Embryonic facial prominence (tissue), 1 donor: Measurements from ENCODE around the gene PRCD.
"Not testable (repeated sequence)": the region's sequence is repeated elsewhere in the genome, so short reads cannot be mapped to it uniquely, and the experiment has no call there.

ENCODE experiments used
- DNase-seq: peaks from one replicate; pipeline ENCODE4 v3.0.0-alpha.2; 2016; ENCODE audit errors: extremely low spot score

The PRCD gene

DNA sequence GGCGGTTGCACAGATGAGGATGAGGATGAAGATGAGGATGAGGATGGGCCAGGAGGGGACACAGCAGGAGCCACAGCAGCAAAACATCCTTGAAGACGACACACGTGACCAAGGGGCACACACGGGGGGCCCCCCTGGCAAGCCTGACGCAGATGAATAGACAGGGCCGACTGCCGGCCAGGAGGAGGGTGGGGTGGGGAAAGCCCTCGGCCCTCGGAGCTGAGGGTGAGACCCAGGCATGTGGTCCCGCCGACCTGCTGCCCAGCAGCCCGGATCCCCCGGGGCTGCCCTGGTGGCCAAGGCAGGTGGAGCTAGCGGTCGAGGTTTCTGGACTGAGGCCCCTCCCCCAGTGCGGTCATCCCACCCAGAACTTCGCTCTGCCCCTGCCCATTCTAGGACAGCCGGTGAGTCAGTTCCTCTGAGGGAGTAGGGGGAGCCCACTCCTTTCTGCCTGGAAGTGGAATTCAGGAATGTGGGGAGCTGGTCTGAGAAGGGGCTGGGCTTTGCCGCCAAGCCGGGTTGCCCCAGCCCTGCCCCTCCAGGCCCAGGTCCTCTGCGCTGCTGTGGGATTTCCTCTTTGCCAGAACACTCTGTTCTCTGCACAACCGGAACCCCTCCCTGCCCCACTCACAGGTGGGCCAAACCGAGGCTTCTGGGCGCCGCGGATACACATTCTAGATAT, 12.3 kb upstream of the PRCD start:
- DNase-seq = no peak

DNA sequence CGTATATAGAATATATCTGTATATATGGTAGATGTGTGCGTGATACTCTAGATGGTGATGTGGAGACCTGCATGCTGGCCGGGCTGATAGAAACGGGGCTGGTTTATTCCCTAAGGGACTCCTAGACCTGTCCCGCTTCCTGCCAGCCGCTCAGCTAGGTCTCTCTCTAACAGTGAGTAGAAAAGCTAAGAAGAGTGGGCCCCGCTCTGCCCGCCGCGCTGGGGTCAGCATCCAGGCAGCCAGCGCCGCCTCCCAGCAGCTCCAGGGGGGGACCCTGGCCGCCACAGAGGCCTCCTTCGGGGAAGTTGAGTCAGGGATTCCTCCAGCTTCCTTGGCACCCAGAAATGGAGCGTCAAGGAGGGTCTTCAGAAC, 11.7 kb upstream of the PRCD start:
- DNase-seq = no peak

DNA sequence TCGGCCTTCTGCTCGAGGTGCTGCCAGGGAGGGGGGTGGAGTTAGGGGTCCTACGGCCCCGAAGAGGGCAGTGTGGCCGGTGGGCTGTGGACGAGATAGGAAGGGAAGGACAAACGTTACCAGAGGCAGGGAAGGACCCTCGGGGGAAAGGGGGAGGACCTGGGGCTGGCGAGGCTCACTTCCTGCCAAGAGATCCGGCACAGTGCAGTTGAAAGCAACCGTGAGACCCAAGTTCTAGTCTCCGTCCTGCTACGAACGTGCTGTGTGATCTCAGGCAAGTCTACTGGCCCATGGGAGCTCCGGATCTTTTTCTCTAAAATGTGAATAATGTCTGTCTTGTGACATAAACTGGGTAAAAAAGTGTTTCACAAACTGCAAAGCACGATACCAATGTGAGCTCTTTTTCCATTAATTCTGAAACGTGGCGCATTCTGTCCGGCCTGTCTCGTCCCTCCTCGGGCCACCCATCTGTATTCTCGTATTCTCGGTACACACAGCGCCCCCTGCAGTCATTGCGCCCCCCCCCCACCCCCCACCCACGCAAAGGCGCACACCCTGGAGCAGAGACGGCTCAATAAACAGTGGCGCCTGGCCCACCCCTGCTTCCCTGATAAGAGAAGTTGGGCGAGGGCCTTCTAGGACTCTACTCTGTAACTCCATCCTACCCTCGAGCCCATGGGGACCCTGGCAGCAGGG, 11.2 kb upstream of the PRCD start:
- DNase-seq = no peak

DNA sequence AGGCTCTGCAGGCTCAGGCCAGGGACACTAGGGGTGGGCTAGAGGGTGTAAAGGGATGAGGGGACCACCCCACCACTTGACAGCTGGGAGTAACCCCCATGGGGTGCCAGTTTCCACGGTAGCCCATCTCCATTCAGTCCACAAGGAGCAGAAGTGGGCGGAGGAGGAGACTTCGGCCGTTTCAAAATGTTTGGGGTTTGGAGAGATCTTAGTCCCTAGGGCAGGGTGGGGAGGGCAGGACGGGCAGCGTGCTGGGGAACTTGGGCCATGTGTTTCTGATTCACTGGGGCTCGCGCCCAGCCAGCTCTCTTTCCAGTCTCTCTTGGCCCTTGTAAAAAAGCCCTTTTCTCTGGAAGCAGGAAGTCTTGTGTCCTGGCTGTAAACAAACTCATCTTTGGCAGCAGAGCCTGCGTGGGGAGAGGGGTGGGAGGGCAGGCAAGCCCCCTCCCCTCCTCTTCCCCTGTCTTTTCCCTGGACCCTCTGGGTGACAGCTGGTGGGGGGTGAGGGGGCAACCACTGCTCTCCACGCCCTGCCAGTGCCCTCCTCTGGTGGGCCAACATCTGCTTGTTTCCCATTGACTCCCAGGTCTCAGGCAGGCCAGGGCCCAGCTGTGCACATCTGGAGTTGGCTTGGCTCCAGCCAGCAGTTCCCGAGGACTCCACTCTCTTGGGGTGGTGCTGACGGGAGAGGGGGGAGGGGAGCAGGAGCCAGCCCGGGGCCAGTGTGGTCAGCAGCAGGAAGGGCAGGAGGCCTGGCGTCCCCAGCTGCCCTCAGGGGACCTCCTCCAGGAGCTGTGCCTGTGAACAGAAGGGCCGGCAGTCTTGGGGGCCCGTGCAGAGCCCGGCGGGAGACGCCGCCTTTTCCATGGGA, 10.4 kb upstream of the PRCD start:
- DNase-seq = peak; percentile 36

DNA sequence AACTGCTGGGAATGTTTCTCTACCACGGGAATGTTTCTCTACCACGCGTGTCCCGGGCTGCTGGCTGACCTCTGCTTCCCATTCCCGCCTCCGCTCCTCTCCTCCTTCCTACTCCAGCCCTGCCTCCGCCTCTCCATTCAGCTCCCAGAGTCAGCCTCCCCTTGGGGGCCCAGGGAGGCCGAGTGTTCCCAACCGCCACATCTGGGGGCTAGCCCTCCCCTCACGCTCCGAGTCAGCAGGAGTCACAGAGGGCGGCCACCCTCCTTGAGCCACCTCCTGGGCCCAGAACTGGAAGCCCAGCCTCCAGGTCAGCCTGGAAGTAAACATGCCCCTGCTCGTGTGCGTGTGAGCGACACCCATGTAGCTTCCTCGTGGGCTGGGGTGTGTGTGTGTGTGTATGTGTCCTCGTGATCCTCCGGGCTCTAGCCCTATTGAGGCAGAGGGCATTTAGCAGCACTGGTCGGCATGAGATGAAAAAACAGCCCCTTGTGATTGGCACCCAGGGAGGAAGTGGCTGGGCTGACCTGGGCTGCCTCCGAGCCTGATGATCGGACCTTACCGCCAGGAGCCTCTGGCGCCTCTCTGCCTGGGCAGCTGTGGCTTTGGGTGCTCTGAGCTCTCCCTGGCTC, 9.6 kb upstream of the PRCD start:
- no peak for DNase-seq

DNA sequence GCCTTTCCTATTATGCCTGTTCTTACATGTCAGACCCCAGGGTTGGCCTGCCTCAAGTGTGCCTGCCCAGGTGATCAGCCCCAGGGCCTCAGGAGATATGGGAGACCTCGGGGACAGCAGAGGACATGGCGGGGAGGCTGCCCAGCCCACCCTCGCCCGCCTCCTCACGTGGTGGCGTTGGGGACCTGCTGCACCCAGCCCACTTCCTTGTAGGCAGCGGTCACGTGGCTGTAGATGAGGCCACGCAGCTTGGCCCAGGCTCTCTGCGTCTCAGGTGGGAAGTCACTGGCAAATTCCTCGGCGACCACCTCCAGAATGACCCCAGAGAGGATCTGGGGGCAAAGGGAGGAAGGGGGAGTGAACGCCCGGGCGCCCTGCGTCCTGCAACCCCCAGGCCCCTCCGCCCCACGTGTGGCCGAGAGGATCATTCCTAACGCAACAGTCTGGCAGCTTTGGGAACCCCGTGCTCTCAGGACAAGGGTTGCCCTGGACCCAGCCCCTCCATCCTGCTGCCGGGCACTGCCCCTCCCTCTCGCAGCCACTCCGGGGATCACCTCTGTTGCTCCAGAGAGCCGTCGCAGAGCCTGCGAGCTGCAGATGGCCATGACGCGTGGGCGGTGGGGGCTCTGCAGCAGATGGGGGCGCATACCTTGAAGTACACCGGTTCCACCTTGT, 8.9 kb upstream of the PRCD start:
- DNase-seq = no peak

DNA sequence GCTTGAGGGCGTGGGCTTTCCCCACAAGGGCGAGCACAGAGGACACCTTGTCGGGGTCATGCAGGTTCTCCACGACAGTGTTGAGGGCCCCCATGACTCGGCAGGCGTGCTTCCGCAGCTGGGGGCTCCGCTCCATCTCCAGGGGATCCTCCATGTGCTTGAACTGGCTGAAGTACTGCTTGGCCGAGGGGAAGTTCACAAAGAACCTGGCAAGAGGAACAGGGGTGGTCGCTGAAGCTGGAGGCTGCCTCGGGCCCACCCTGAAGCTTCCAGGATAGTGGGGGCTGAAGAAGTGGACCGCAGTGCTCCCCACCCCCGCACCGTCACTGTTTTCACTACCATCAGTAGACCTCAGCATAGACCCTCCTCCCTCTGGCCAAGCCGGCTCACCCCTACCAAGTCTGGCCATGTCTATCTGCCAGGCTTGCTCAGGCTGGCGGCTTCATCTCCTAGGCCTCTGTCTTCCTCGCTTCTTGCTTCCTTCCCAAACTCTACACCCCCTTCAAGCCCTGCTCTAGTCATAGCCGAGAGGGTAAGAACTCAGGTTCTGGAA, 8.3 kb upstream of the PRCD start:
- DNase-seq = no peak

DNA sequence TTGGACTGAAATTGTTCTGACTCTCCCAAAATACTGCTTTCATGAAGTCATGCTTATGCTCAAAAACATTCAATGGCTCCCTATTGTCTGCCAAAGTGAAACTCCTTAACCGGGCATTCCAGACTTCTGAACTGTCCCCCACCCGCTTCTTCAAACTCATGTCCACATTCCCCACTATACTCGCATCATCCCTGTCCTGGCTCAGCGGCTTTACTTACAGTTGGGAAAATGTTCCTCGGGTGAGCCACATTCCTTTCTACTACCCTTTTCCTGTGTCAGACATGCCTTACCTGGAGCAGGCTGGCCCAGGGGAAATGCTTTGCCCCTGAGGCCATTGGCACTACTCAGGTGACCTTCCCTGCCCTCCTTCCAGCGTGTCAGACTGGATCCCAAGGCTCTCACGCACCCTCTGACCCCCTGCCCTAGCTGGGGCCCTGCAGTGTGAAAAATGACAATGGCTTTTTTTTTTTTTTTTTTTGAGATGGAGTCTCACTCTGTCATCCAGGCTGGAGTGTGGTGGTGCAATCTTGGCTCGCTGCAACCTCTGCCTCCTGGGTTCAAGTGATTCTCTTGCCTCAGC, 7.7 kb upstream of the PRCD start:
- no peak for DNase-seq

DNA sequence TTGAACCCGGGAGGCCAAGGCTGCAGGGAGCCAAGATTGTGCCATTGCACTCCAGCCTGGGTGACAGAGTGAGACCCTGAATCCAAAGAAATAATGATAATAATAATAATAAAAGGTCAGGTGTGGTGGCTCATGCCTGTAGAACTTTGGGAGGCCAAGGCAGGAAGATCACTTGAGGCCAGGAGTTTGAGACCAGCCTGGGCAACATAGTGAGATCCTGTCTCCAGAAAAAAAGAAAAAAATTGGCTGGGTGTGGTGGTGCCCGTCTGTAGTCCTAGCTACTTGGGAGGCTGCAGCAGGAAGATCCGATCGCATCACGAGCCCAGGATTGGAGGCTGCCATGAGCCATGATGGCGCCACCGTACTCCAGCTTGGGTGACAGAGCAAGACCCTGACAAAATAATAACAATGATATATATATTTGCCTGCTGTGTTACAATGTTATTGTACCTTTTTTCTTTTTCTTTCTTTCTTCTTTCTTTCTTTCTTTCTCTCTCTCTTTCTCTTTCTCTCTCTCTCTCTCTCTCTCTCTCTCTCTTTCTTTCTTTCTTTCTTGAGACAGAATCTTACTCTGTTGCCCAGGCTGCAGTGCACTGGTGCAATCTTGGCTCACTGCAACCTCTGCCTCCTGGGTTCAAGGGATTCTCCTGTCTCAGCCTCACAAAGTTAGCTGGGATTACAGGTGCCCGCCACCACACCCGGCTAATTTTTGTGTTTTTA, 6.0 kb upstream of the PRCD start:
- DNase-seq = not testable (repeated sequence)

DNA sequence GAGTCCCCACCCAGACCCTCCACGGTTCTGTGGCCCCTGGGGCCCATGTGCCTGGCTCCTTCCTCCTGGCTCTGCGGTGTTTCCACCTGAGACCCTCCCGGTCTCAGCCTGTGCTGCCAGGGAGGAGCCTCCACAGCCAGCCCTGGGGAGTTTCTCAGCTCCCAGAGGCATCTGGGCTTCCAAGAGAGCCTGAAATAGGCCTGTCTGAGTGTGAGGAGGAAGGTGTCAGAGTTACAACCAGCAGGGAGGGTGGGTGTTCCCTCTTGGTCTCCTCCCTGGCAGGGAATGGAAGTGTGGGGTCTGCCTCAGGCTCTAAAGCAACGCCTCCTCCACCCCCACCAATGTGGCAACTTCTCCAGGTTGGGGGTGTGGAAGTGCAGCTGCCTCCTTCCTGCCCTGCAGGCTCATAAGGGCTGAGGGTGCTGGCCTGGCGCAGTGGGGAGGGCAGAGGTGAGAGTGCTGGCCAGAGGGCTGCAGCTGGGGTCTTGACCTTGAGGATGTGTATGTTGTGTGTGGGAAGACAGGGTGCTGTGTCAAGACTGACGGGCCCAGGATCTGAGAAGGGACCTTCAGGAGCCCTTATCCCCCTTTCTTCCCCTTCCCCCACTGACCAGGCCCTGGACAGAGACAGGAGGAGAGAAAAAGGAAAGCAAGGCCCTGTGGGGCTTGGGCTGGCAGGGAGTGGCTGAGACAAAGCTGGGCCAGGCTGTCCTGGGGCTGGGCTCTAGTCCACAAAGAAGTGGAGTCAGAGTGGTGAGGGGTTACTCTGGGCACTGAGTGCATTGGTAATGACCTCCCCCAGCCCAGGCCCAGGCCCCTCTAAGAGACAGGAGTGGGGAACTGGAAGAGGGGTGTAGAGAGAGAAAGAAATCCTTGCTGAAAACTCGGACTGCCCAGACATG, 4.8 kb upstream of the PRCD start:
- no peak for DNase-seq

DNA sequence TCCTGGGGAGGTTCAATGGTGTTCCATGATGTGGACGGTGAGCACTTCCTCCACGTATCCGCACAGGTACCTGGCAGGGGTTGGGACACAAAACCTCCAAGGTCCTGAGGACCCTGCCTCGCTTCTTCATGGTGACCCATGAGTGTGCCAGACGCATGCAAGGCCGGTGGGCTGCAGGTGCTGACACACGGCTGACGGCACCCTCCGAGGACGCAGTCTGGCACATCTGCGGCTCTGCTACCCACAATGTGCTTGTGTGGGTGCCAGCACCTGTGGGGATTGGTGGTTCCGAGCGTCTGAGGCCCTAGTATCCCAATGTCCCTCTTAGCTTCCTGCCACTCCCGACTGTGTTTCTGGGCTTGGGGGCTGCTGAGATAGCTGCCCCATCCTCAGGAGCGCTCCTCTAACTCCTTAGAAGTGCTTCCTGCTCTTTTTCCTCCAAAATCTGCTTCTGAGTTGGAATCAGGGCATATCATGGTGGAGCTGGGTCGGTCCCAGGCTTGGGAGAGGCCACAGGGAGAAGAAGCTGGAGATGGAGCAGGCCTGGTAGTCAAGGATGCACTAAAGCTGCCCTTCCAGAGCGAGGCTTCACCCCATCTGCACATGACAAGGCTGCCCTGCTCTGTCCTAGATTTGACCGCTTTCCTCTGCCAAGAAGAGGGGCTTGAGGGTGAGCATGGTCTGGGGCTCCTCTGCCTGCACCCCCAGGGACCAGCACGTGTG, 3.9 kb upstream of the PRCD start:
- DNase-seq = no peak

DNA sequence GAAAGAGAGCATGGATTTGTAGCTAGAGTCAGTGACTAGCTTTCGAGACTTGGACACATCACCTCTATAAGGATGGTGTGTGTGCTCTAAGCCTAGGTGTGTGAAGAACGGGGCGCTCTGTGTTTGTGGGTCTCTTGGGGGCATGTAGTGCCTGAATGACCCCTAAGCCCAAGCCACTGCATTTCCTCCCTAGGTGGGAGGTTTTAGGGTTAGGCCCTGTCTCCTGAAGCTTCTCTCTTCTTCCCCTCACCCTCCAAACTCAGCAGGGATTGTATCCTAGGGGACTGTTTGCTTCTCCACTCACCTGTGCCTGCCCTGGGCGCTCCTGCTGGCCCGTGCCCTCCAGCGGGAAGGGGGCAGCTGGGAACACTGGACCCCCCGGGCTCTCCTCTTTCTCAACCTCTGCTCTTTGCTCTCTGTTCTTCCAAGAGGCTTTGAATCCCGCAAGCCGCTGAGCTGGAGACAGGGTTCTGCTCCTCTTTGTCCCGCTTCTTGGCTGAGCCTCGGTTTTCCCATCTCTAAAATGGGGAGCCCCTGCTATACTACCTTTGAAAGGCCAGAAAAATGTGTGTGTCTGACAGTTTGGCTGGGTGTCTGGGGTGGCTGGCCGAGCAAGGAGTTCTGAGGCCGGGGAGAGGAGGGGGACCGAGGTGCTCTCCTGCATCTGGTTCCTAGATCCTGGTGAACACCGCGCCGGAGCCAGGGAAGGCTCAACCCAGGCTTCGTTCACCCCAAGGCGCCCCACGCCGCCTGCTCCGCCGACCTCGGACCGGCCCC, 3.1 kb upstream of the PRCD start:
- no peak for DNase-seq

DNA sequence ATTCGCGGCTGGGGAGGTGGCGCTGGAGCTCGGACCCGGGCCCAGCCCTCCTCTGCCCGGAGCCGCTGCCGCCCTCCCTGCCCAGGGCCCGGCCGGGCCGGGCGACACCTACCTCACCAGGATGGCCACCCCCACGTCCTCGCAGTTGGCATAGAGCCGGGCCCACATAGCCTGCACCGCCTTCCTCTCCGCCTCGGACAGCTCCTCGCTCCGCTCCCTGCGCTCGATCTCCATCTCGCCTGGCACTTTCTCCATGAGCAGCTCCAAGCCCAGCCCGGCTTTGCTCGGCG, 2.6 kb upstream of the PRCD start:
- no peak for DNase-seq

DNA sequence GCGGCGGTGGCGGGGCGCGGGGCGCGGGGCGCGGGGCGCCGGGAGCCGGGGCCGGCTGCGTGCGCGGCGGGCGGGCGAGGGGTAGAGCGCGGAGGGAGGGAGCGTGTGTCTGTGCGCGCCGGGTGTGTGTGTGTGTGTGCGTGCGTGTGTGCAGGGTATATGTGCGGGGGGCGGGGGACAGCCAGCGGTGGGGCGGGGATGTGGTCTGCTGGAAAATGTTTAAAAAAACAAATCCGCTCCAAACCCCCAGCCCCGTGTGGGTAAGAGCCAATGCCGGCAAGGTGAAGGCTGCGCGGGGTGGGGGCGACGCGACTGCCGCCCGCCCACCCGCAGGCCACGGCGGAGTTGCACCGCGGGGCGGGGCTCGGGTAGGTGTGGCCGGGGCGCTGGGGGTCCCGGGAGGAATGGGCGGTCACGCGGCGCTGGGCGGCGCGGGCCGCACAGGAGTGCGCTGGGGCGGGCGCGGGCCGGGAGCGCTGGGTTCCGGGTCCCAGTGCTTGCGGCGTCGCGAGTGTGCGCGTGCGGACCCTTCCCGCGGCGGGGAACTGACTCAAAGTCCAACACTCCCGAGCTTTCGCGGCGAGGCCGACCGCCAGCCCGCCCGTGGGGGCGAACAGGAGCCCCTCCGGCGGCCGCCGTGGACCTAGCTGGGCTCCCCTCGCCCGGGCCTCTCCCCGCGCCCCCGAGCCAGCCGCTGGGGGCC, 2.1 kb upstream of the PRCD start, which contains the start of gene CYGB:
Gene CYGB (minus strand): TSS at position 132 of the 703 bp plus-strand sequence. CDS start 167 bp downstream, outside the sequence.
- DNase-seq = no peak

DNA sequence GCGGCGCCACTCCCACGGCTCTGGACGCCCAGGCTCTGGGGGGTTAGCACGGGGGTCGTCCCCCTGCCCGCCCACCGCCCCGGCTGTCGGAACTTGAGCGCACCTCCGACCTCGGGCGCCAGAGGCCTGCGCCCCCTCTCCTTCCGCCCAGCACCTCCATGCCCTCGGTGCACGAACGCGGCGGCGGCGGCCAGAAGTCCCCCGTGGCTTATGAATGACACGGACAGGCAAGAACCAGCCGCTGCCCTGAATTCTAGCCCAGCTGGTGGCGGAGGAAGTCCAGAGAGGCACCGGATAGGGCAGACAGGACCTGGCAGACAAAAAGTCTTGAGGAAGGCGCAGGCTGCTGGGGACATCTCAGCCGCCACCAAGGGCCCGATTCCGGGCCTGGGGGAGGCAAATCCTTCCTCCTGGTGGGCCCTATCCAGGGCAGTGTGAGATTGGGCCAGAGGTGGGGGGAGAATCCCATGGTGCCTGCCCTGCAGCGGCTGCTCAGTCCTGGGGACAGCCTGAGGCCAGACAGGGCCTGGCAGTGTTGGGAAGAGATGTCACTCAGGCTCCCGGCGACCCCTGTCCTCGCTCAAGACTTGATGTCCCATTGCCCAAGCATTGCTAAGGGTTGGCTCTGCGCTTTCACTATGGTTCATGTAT, 1.4 kb upstream of the PRCD start:
- no peak for DNase-seq

DNA sequence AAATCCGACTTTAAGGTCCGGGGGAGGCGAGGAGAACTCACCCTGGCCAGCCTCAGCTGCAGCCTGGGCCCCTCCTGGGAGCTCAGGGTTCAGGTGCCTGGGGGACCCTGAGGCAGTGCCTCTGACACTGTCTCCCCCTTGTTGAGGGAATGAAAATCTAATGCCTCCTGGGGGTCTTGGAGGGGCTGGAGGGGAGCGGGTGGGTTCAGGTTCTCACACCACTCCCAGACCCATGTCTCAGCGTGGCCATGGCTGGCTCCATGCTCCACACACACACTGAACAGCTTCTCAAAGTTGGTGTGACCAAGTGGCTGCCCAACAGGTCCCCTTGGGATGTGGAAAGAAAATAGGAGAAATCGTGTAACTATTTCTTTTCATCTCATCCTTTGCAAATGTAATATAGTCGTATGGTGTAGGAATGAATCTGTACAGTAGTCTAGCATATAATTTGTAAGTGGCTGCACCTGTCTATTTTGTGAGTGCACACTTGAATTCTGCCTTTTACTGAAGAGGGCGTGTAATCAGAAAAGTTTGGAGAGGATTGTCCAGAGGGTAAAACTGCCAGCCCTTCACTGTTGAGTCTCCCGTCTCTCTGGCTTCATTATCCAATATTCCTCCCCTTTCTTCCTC, 788 bp upstream of the PRCD start:
- DNase-seq = no peak
